DOHH2 (cell line): ENCODE results near the gene URB1.

Source experiments
- H3F3A ChIP-seq: fragments of 200-600 bp; sonication (generic), shearing (Covaris generic); 2 replicates; pipeline ENCODE4 v1.6.0; 2016; ENCODE audit warnings: antibody characterized with exemption, mild to moderate bottlenecking; ENCODE audit not compliant: control insufficient read depth, insufficient read depth
- H3K27ac ChIP-seq: fragments of 200-600 bp; sonication (generic); 2 replicates; pipeline ENCODE4 v1.5.1; 2014; ENCODE audit warnings: low read depth, mild to moderate bottlenecking, low read length, moderate library complexity
- H3K27me3 ChIP-seq: fragments of 200-600 bp; sonication (generic); 2 replicates; pipeline ENCODE4 v1.6.1; 2014; ENCODE audit warnings: mild to moderate bottlenecking, low read length, mixed read lengths; ENCODE audit not compliant: control insufficient read depth
- H3K36me3 ChIP-seq: fragments of 200-600 bp; sonication (generic); 2 replicates; pipeline ENCODE4 v1.6.1; 2014; ENCODE audit warnings: mild to moderate bottlenecking, low read length, moderate library complexity, mixed read lengths; ENCODE audit not compliant: control insufficient read depth
- H3K4me1 ChIP-seq: fragments of 200-600 bp; sonication (generic); 2 replicates; pipeline ENCODE4 v1.6.1; 2014; ENCODE audit warnings: mild to moderate bottlenecking, low read length, mixed read lengths; ENCODE audit not compliant: control insufficient read depth
- H3K4me2 ChIP-seq: fragments of 200-600 bp; sonication (generic); 2 replicates; pipeline ENCODE4 v1.6.0; 2014; ENCODE audit warnings: mild to moderate bottlenecking, low read length, moderate library complexity
- H3K4me3 ChIP-seq: fragments of 200-600 bp; sonication (generic); 2 replicates; pipeline ENCODE4 v1.5.1; 2014; ENCODE audit warnings: mild to moderate bottlenecking, low read length, mixed read lengths
- H3K79me2 ChIP-seq: fragments of 200-600 bp; sonication (generic); 2 replicates; pipeline ENCODE4 v1.6.1; 2014; ENCODE audit warnings: mild to moderate bottlenecking, low read length, mixed read lengths; ENCODE audit not compliant: control insufficient read depth
- H3K9me2 ChIP-seq: fragments of 200-600 bp; sonication (generic); replicated peaks from 2 replicates; pipeline ENCODE4 v1.6.1; 2014; ENCODE audit warnings: mild to moderate bottlenecking, low read length, mixed read lengths; ENCODE audit not compliant: control insufficient read depth
- H3K9me3 ChIP-seq: fragments of 200-600 bp; sonication (generic); 2 replicates; pipeline ENCODE4 v1.6.1; 2014; ENCODE audit warnings: antibody characterized with exemption, low read length, mixed read lengths; ENCODE audit not compliant: control insufficient read depth, insufficient read depth
- H4K20me1 ChIP-seq: fragments of 200-600 bp; sonication (generic); 2 replicates; pipeline ENCODE4 v1.6.0; 2014; ENCODE audit warnings: low read depth, mild to moderate bottlenecking, antibody characterized with exemption, low read length, moderate library complexity; ENCODE audit not compliant: control insufficient read depth, insufficient read depth
- CTCF ChIP-seq: fragments of 200-600 bp; sonication (generic); IDR thresholded peaks from one replicate; pipeline ENCODE4 v1.5.1; 2014; ENCODE audit warnings: antibody characterized with exemption, mild to moderate bottlenecking, low read depth, low read length; ENCODE audit not compliant: poor library complexity, severe bottlenecking
- EZH2phosphoT487 ChIP-seq: fragments of 200-600 bp; sonication (generic); IDR thresholded peaks from 2 replicates; pipeline ENCODE4 v1.6.1; 2017; ENCODE audit warnings: borderline replicate concordance, mild to moderate bottlenecking, antibody characterized with exemption, low read length, moderate library complexity, mixed read lengths

Gene URB1

GRCh38 chr21:32348604-32349332 is 44.0 kb downstream of the URB1 start:
- no peaks in the 10 kb centered on the region for H3K79me2 ChIP-seq
- H3K27me3 ChIP-seq: no peaks in the 10 kb centered on the region
- no peaks in the 10 kb centered on the region for H3K9me2 ChIP-seq
- peaks cover 99% of the 10 kb centered on the region for H3K36me3 ChIP-seq
- no peaks in the 10 kb centered on the region for H4K20me1 ChIP-seq
- H3K4me2 ChIP-seq: no peak overlapping the region
- no peak overlapping the region for H3K27ac ChIP-seq
- H3K4me3 ChIP-seq: no peak overlapping the region
- no peaks in the 10 kb centered on the region for H3K4me1 ChIP-seq
- H3K9me3 ChIP-seq: peaks cover 25% of the 10 kb centered on the region
- TF ChIP-seq EZH2phosphoT487 (no peak), CTCF (no peak)
- H3F3A ChIP-seq: no peaks in the 10 kb centered on the region

GRCh38 chr21:32347977-32348376 is 44.8 kb downstream of the URB1 start:
- TF ChIP-seq EZH2phosphoT487 (no peak), CTCF (no peak)
- no peaks in the 10 kb centered on the region for H3K27me3 ChIP-seq
- no peak overlapping the region for H3K4me2 ChIP-seq
- H3K4me1 ChIP-seq: no peaks in the 10 kb centered on the region
- no peaks in the 10 kb centered on the region for H3F3A ChIP-seq
- no peak overlapping the region for H3K4me3 ChIP-seq
- H3K9me3 ChIP-seq: peaks cover 25% of the 10 kb centered on the region
- H3K9me2 ChIP-seq: no peaks in the 10 kb centered on the region
- peaks cover 99% of the 10 kb centered on the region for H3K36me3 ChIP-seq
- H3K79me2 ChIP-seq: no peaks in the 10 kb centered on the region
- H3K27ac ChIP-seq: no peak overlapping the region
- no peaks in the 10 kb centered on the region for H4K20me1 ChIP-seq

- H3K27me3 ChIP-seq: no peaks in the 10 kb centered on the region
Observed at GRCh38 chr21:32347351-32347750, 45.5 kb downstream of the URB1 start.

More at GRCh38 chr21:32347351-32347750, 45.5 kb downstream of the URB1 start:
- no peak for TF ChIP-seq CTCF
- no peak for TF ChIP-seq EZH2phosphoT487
- Histone ChIP-seq H3K4me3 (no peak overlapping the region), H4K20me1 (no peaks in the 10 kb centered on the region), H3K4me2 (no peak overlapping the region), H3K4me1 (no peaks in the 10 kb centered on the region), H3K36me3 (peaks cover 98% of the 10 kb centered on the region), H3K79me2 (no peaks in the 10 kb centered on the region), H3K9me3 (peaks cover 25% of the 10 kb centered on the region), H3F3A (no peaks in the 10 kb centered on the region), H3K27ac (no peak overlapping the region), H3K9me2 (no peaks in the 10 kb centered on the region)
